Esophagus squamous epithelium (tissue), 4 donors: ENCODE results near the gene FGB.

ENCODE experiments used
- CTCF ChIP-seq, 6 experiments: fragments of 450-650 bp in 4 of 6; fragments of 200-600 bp in 2 of 6; sonication (generic) in 2 of 6; IDR thresholded peaks; one replicate each; pipeline ENCODE4 v1.5.1; 2016 to 2019; ENCODE audit warnings: antibody characterized with exemption in 6 of 6, mild to moderate bottlenecking in 4 of 6, moderate library complexity in 4 of 6
- POLR2A ChIP-seq, 4 donors: fragments of 450-650 bp; IDR thresholded peaks; one replicate each; pipeline ENCODE4 v1.6.1; 2017; ENCODE audit warnings: antibody characterized with exemption in 4 of 4, mild to moderate bottlenecking in 4 of 4, moderate library complexity in 3 of 4

GRCh38 chr4:154589296-154590197 lies 26.7 kb downstream of the FGB start:
- TF ChIP-seq CTCF (IDR thresholded peaks at IDR 0.05) (no peak), POLR2A (IDR thresholded peaks at IDR 0.05) (no peak)
